Loucy (cell line): ENCODE data around the gene PACSIN3.

ENCODE experiments used
- CTCF ChIP-seq: fragments of 200-600 bp; sonication (generic); conservative IDR thresholded peaks from 2 replicates; pipeline ENCODE4 v1.5.1; 2014; ENCODE audit warnings: mild to moderate bottlenecking, antibody characterized with exemption, low read length
- EZH2phosphoT487 ChIP-seq: fragments of 200-600 bp; IDR thresholded peaks from 2 replicates; pipeline ENCODE4 v1.6.1; 2018; ENCODE audit warnings: antibody characterized with exemption, mild to moderate bottlenecking, moderate library complexity, borderline replicate concordance

GRCh38 chr11:47161134-47161854 lies 24.9 kb downstream of the PACSIN3 start:
- TF ChIP-seq CTCF (peak; percentile 63), EZH2phosphoT487 (no peak)
